Subcutaneous abdominal adipose tissue (tissue), 5 donors: ENCODE measurements around the gene FTO.

Experiments used
- H3K27ac ChIP-seq: one replicate; pipeline ENCODE4 v1.7.0; 2013; ENCODE audit warnings: low read depth, mild to moderate bottlenecking, inconsistent platforms, low read length, moderate library complexity
- H3K27me3 ChIP-seq, 5 donors: one replicate each; pipeline ENCODE4 v1.7.0; 2013; ENCODE audit warnings: low read length in 5 of 5, inconsistent platforms in 1 of 5; ENCODE audit not compliant: control insufficient read depth in 5 of 5, insufficient read depth in 4 of 5
- H3K36me3 ChIP-seq, 5 donors: one replicate each; pipeline ENCODE4 v1.7.0; 2013; ENCODE audit warnings: low read length in 5 of 5; ENCODE audit not compliant: control insufficient read depth in 5 of 5, insufficient read depth in 5 of 5
- H3K4me1 ChIP-seq, 5 donors: one replicate each; pipeline ENCODE4 v1.7.0; 2013; ENCODE audit warnings: low read length in 5 of 5, mild to moderate bottlenecking in 3 of 5, moderate library complexity in 1 of 5; ENCODE audit not compliant: control insufficient read depth in 5 of 5, insufficient read depth in 5 of 5
- H3K4me3 ChIP-seq, 5 donors: one replicate each; pipeline ENCODE4 v1.7.0; 2013; ENCODE audit warnings: low read length in 5 of 5, low read depth in 1 of 5
- H3K9ac ChIP-seq, 5 donors: one replicate each; pipeline ENCODE4 v1.7.0; 2013; ENCODE audit warnings: low read length in 5 of 5, mild to moderate bottlenecking in 4 of 5, moderate library complexity in 3 of 5
- H3K9me3 ChIP-seq, 5 donors: one replicate each; pipeline ENCODE4 v1.7.0; 2013; ENCODE audit warnings: low read length in 5 of 5; ENCODE audit not compliant: control insufficient read depth in 5 of 5
- donor health status: healthy.
- donor health status: healthy.
- donor health status: healthy.
- donor health status: healthy.
- donor health status: healthy.

The FTO gene

GRCh38 chr16:54040975-54041374 is 337.0 kb downstream of the FTO start:
- no peaks in the 10 kb centered on the region for H3K27me3 ChIP-seq
- H3K4me1 ChIP-seq: no peaks in the 10 kb centered on the region
- no peaks in the 10 kb centered on the region for H3K9me3 ChIP-seq
- H3K9ac ChIP-seq: no peak overlapping the region
- peaks cover 0 to 7% (median 0%) of the 10 kb centered on the region in 5 donors for H3K36me3 ChIP-seq
- no peak overlapping the region for H3K27ac ChIP-seq
- H3K4me3 ChIP-seq: no peak overlapping the region

- Histone ChIP-seq H3K27me3 (no peaks in the 10 kb centered on the region), H3K9me3 (no peaks in the 10 kb centered on the region), H3K9ac (no peak overlapping the region), H3K36me3 (peaks cover 0 to 2% (median 0%) of the 10 kb centered on the region in 5 donors), H3K4me3 (no peak overlapping the region), H3K27ac (no peak overlapping the region), H3K4me1 (no peaks in the 10 kb centered on the region)
Observed at GRCh38 chr16:54048586-54049495, 344.9 kb downstream of the FTO start.

- Histone ChIP-seq H3K4me1 (no peaks in the 10 kb centered on the region), H3K27ac (no peak overlapping the region), H3K9me3 (no peaks in the 10 kb centered on the region), H3K4me3 (no peak overlapping the region), H3K27me3 (no peaks in the 10 kb centered on the region), H3K36me3 (peaks cover 0 to 2% (median 0%) of the 10 kb centered on the region in 5 donors), H3K9ac (no peak overlapping the region)
Observed at GRCh38 chr16:54049591-54050458, 345.9 kb downstream of the FTO start.

- peaks cover 0 to 2% (median 0%) of the 10 kb centered on the region in 5 donors for H3K36me3 ChIP-seq
- H3K9ac ChIP-seq: no peak overlapping the region
- H3K27me3 ChIP-seq: no peaks in the 10 kb centered on the region
- H3K9me3 ChIP-seq: no peaks in the 10 kb centered on the region
- H3K4me1 ChIP-seq: peaks cover 0 to 7% (median 3%) of the 10 kb centered on the region in 5 donors
- no peak overlapping the region for H3K27ac ChIP-seq
- no peak overlapping the region for H3K4me3 ChIP-seq
Observed at GRCh38 chr16:54050459-54051210, 346.7 kb downstream of the FTO start.

- H3K9ac ChIP-seq: no peak overlapping the region
- peaks cover 0 to 11% (median 3%) of the 10 kb centered on the region in 5 donors for H3K4me1 ChIP-seq
- no peaks in the 10 kb centered on the region for H3K27me3 ChIP-seq
- H3K27ac ChIP-seq: no peak overlapping the region
- H3K9me3 ChIP-seq: no peaks in the 10 kb centered on the region
- peaks cover 0 to 2% (median 0%) of the 10 kb centered on the region in 5 donors for H3K36me3 ChIP-seq
- H3K4me3 ChIP-seq: no peak overlapping the region
Observed at GRCh38 chr16:54051821-54052220, 347.9 kb downstream of the FTO start.

- Histone ChIP-seq H3K9ac (no peak overlapping the region), H3K36me3 (peaks cover 0 to 2% (median 0%) of the 10 kb centered on the region in 5 donors), H3K4me1 (peaks cover 0 to 11% (median 3%) of the 10 kb centered on the region in 5 donors), H3K27ac (no peak overlapping the region), H3K4me3 (no peak overlapping the region), H3K27me3 (no peaks in the 10 kb centered on the region), H3K9me3 (no peaks in the 10 kb centered on the region)
Observed at GRCh38 chr16:54052271-54052670, 348.3 kb downstream of the FTO start.

GRCh38 chr16:54053891-54054820 is 350.2 kb downstream of the FTO start:
- H3K9ac ChIP-seq: no peak overlapping the region
- no peaks in the 10 kb centered on the region for H3K9me3 ChIP-seq
- H3K36me3 ChIP-seq: peaks cover 0 to 2% (median 0%) of the 10 kb centered on the region in 5 donors
- H3K27me3 ChIP-seq: no peaks in the 10 kb centered on the region
- peaks cover 0 to 11% (median 3%) of the 10 kb centered on the region in 5 donors for H3K4me1 ChIP-seq
- H3K4me3 ChIP-seq: no peak overlapping the region
- no peak overlapping the region for H3K27ac ChIP-seq

GRCh38 chr16:54055191-54055590 is 351.2 kb downstream of the FTO start:
- H3K9me3 ChIP-seq: no peaks in the 10 kb centered on the region
- H3K27me3 ChIP-seq: no peaks in the 10 kb centered on the region
- no peak overlapping the region for H3K9ac ChIP-seq
- peaks cover 0 to 2% (median 0%) of the 10 kb centered on the region in 5 donors for H3K36me3 ChIP-seq
- no peak overlapping the region for H3K4me3 ChIP-seq
- peaks cover 0 to 11% (median 3%) of the 10 kb centered on the region in 5 donors for H3K4me1 ChIP-seq
- no peak overlapping the region for H3K27ac ChIP-seq

GRCh38 chr16:54055864-54056263 is 351.9 kb downstream of the FTO start:
- Histone ChIP-seq H3K9ac (no peak overlapping the region), H3K4me1 (peaks cover 0 to 11% (median 3%) of the 10 kb centered on the region in 5 donors), H3K4me3 (no peak overlapping the region), H3K9me3 (no peaks in the 10 kb centered on the region), H3K27ac (no peak overlapping the region), H3K27me3 (no peaks in the 10 kb centered on the region), H3K36me3 (peaks cover 0 to 2% (median 0%) of the 10 kb centered on the region in 5 donors)
